GM12875 (cell line): ENCODE results near the gene SLC41A1.

Source experiments
- H3K4me3 ChIP-seq: one replicate; pipeline ENCODE4 v1.5.1; 2011; ENCODE audit warnings: low read depth, low read length, control low read depth
- TF ChIP-seq, protein P1 (sequence below): IDR thresholded peaks from 2 replicates; pipeline ENCODE4 v1.5.1; 2011; ENCODE audit warnings: low read depth, mild to moderate bottlenecking, control low read depth, inconsistent platforms, low read length, moderate library complexity, borderline replicate concordance; ENCODE audit not compliant: insufficient read depth

The SLC41A1 gene

DNA sequence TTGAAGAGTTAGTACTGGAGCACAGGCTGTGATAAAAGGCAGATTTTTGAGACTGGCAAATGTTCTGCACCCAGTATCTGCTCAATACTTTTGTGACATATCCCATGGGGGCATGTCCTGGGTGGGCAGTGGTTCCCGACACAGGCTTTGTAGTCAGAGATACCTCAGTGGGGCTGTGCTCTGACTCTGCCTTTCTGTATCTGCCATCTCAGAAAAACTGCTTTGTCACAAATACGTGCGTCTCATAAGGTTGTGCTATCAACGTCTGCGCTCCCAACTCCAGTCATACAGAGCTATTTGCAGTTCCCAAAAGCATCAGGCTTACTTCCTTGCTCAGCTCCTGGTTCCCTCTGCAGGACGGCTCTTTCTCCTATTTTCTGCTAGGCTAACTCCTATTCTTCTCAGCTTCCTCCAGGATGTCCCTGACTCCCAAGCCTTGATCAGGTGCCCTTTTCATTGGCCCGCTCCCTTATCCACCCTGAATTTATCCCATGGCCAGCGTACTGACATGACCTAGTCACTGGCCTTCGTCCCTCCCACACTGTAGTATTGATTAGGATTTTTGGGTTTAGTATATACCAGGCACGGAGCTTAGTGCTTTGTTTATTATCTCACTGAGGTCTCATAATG, 25.6 kb downstream of the SLC41A1 start:
- H3K4me3 ChIP-seq, result no peak overlapping the region
- TF ChIP-seq, protein P1, sequence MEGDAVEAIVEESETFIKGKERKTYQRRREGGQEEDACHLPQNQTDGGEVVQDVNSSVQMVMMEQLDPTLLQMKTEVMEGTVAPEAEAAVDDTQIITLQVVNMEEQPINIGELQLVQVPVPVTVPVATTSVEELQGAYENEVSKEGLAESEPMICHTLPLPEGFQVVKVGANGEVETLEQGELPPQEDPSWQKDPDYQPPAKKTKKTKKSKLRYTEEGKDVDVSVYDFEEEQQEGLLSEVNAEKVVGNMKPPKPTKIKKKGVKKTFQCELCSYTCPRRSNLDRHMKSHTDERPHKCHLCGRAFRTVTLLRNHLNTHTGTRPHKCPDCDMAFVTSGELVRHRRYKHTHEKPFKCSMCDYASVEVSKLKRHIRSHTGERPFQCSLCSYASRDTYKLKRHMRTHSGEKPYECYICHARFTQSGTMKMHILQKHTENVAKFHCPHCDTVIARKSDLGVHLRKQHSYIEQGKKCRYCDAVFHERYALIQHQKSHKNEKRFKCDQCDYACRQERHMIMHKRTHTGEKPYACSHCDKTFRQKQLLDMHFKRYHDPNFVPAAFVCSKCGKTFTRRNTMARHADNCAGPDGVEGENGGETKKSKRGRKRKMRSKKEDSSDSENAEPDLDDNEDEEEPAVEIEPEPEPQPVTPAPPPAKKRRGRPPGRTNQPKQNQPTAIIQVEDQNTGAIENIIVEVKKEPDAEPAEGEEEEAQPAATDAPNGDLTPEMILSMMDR, result no peak

DNA sequence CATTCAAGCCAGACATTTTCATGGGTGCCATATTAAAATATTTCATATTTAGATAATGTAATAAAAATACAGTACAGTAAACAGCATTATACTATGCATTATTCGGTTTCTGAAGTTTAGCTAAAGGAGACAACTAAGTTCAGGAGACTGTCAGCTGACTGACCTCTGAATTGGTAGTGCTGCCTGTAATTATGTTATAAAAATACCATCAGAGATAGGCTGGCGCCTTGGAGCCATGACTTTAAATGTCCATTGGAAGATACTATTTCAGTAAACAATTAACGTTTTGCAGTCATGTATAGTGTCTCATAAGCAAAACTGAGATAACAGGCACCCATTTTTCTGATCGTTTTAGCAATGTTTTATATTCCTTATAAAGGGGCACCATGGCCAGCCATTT, 26.4 kb downstream of the SLC41A1 start:
- no peak overlapping the region for H3K4me3 ChIP-seq
- TF ChIP-seq, protein P1, result no peak

DNA sequence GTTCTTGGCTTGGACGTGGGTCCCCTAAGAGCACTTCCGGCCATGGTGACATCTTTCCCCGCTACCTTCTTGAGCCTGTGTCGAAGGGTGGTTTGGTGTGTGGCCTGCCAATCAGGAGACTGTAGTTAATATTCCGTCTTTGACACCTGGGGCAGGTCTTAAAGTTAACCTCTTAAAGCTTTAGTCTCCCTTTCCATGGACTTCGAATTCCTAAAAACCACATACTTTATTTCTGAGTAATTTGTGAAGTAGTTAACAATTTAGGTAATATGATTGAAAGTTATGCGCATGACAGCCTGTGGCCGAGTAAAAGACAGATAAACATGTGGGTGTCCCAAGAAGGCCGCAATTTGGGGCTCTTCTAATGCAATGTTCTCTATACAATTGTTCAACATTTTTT, 27.6 kb downstream of the SLC41A1 start:
- H3K4me3 ChIP-seq, result no peak overlapping the region
- TF ChIP-seq, protein P1, result no peak

DNA sequence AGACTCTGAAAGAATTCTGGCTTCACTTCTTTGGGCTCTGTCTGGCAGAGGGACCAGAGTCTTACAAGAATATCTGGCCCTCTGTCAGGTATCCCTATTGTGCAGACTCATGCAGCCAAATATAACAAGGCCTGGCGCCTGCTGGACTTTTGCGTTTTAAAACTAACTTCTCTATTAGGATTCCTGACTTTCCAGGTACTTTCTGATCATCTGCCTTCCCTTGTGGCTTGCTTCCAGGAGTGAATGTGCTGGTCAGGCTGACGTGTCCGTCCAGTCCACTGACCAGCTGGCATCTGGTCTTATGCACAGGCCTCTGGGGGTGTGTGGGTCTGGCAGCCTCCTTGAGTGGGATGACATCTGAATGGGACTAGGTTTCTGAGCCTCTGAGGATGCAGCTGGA, 29.1 kb downstream of the SLC41A1 start:
- TF ChIP-seq, protein P1, result no peak
- H3K4me3 ChIP-seq, result no peak overlapping the region

DNA sequence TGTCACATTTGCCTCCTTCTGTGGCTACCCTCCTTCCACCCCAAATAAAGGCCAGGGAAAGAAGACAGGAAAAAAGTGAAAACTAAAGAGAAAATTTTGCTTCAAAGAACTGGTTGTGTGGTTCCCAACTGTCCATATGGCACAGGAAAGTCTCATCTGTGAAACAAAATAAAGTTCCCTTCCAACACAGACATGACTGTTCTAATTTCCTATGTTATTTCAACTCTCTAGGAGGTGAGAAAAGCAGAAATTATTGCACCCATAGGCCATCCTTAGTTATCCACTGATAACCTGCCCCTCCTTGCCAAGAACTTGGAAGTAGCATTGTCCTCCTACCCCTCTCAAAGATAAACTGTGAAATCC, 29.6 kb downstream of the SLC41A1 start:
- no peak overlapping the region for H3K4me3 ChIP-seq
- TF ChIP-seq, protein P1, result no peak

DNA sequence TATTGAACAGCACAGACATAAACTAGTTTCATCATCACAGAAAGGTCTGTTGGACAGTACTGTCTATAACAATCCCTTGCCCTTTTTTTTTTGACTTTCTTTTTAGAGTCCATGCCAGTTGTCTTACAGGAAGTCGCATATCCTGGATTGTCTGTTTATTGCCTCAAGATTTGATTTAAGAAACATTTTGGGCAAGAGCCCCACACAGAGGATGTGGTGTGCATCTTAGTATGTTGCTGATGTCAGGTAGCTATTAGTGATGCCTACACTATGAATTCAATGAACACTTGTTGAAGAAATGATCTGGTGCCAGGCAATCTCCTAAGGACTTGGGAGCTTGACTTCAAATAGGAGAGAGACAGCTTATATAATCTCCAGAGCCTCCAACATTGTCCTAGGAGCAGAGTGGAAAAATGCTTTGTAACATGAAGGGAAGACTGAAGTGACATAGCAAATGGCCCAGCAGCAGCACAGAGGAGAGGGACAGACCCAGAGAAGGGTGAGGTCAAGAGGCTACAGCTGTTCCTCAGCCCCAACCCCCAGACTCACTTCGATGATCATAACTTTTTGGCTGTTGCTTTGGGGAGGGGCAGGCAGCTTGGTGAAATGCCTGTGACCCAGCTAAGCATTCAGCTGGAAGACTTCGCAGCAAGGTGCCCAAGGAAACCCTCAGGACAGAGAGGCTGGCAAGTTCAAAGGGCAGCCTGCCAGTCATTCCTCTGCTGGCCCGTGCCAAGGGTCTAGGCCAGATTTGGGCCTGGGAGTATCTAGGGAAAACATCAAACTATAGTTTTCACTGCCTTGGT, 30.2 kb downstream of the SLC41A1 start:
- TF ChIP-seq, protein P1, result no peak

DNA sequence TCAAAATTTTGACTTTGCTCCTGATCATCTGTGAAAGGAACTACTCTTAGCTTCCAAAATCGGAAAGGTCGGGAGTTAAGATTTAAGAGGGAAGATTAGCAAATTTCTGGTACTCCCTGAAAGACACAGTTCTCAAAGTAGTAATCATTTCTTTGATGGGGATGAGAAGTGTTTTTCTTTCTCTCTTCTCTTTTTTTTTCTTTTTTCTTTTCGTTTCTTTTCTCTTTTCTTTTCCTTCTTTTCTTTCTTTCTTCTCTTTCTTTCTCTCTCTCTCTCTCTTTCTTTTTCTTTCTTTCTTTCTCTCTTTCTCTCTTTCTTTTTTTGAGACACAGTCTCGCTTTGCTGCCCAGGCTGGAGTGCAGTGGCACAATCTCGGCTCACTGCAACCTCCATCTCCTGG, 32.7 kb downstream of the SLC41A1 start:
- TF ChIP-seq, protein P1, result no peak
- H3K4me3 ChIP-seq, result no peak overlapping the region

More for the DNA sequence above, 30.2 kb downstream of the SLC41A1 start:
- H3K4me3 ChIP-seq, result no peak overlapping the region
